Medulla oblongata (tissue), 1 donor: ENCODE data around the gene PRR20G.
A peak's percentile ranks its signal among the peaks of the same experiment; 100 is the strongest.

Source experiments
- DNase-seq: peaks from one replicate; pipeline ENCODE4 v3.0.0-alpha.2; 2015; ENCODE audit errors: extremely low spot score

The PRR20G gene

DNA sequence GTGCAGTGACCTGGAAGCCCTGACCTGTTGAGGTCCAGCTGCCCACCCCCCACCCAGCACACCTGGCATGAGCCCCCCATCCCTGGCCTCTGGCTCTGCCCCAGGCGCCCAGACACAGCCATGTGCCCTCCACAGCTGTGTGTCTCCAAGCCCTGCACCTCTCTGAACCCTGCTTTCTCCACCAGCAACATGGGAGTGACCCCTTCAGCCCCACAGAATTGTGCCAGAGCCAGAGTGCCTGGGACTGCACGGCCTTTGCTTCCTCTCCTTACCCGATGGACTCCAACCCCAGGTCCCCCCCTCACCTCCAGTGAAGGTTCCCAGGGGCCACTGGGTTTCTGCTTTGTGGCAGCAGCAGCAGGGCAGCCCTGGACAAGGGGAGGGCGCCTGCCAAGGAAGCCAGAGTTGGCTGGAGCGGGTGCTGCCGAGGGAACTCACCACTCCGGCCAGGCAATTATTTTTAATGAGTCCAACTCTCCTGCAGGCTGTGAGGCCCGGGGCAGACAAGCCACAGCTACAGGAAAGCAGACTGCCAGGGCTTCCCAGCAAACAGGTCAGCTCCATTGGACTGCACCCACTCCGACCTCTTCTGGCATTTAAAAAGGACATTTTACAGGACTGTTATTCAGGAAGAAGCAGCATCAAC lies 24.1 kb downstream of the PRR20G start:
- peak; percentile 22 for DNase-seq

- DNase-seq = no peak
These were observed 24.8 kb downstream of the PRR20G start for GRCh38 chr3:127263037-127263436.

DNA sequence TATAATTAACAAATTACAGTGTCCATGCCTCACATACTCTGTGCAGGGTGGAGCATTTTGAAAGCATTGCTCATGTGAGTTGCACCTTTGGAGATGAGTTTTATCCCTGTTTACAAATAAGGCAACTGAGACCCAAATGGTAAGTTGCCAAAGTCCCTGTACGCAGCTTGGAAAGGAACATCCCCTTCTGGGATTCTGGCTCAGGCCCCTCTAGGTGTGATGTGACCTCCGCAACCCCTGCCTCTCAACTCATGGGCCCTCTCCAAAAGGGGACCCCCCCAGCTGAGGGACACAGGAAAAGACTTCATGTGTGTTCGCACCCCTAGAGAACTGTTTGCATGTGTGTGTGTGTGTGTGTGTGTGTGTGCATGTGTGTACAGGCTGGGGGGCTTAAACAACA lies 25.3 kb downstream of the PRR20G start:
- no peak for DNase-seq

DNA sequence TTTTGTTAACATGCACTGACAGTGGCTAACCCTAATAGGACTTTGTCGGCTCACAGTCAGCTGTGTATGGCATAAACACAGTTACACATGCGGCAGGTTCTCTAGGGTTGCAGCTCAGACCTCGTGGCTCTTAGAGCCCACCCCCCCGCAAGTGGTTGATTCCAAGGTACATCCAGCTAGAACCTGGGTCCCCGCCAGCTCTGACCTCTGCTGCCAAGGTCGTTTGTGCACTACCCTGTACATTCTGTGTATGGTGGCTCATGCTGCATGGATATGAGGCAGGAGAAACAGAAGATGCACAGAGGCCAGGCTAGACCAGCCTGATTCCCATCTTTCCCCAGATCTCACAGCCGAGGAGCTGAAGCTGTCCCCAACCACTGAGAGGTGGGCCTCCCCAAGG lies 25.9 kb downstream of the PRR20G start:
- DNase-seq = no peak

- DNase-seq = peak; percentile 5
These were observed 26.9 kb downstream of the PRR20G start for GRCh38 chr3:127260826-127261555.

GRCh38 chr3:127260416-127260815 lies 27.4 kb downstream of the PRR20G start:
- DNase-seq = no peak

DNA sequence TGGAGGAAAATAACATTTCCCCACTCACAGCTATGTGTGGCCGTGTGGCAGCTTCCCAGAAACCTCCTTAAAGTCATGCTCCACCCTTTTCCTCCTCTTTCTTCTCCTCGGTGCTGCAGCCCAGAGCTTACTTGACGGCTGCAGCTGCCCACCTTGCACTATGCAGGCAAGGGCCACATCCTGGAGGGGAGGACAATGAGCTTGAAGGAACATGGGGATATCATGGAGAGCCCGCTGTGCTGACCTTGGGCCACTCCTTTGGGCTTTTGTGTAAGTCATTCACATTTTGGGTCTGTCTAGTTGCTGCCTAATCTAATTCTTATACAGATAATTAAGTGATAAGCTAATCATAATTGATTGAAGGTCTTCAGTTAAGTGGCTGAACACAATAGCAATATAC lies 28.0 kb downstream of the PRR20G start:
- DNase-seq = no peak

- no peak for DNase-seq
These were observed 29.1 kb downstream of the PRR20G start for GRCh38 chr3:127258733-127259132.

GRCh38 chr3:127257351-127257750 lies 30.5 kb downstream of the PRR20G start:
- DNase-seq = no peak

- no peak for DNase-seq
These were observed 31.0 kb downstream of the PRR20G start for GRCh38 chr3:127256733-127257271.

GRCh38 chr3:127256138-127256537 lies 31.7 kb downstream of the PRR20G start:
- no peak for DNase-seq

- DNase-seq = no peak
These were observed 32.3 kb downstream of the PRR20G start for GRCh38 chr3:127255516-127255915.

GRCh38 chr3:127254730-127255129 lies 33.1 kb downstream of the PRR20G start:
- DNase-seq = peak; percentile 26

DNA sequence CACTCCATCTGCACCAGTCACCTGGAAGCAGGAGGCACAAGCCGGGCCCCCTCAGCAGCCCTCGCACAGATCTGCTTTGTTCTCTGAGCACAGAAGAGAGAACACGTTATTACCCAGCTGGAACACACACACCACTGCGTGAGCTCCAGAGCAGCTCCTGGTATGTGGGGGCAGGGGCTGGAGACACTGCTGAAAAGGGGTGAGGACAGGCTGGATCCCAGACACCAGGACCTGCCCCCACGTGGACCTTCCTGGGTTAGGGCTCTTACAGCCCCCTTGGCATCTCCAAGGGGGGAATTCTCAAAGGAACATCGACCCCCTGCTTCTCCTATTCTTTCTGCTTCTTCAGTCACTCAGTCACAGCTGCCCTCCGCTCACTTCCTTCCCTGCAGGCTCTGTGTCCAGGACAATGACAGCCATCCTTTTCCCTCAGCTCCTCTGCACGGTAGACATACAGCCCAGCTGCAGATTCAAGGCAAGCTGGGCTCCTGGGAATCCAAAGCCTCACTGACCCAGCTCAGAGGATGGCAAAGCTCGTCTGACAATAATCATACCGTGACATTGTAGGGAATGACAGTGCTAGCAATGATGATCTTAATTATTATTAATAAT lies 33.7 kb downstream of the PRR20G start:
- no peak for DNase-seq

GRCh38 chr3:127253491-127253890 lies 34.4 kb downstream of the PRR20G start:
- DNase-seq = no peak

- no peak for DNase-seq
These were observed 35.4 kb downstream of the PRR20G start for GRCh38 chr3:127252446-127252845.

DNA sequence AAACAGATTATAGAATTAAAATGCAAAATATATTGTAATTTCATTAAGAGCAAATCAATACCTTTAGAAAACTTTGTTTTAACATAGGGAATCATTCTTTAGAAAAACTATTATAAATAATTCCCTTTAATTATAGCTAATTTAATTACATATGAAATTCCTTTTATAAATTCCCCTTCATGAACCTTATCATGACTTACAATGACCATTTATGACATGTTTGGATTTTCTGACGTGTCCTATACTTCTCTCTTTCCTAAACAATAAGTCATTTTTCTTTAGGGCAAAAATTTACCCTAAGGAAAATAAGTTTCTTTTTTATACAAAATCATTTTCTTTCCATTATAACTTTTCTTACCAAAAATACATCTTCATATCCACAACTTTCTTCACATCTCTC lies 37.8 kb downstream of the PRR20G start:
- DNase-seq = no peak

GRCh38 chr3:127247292-127247691 lies 40.6 kb downstream of the PRR20G start:
- DNase-seq = no peak

DNA sequence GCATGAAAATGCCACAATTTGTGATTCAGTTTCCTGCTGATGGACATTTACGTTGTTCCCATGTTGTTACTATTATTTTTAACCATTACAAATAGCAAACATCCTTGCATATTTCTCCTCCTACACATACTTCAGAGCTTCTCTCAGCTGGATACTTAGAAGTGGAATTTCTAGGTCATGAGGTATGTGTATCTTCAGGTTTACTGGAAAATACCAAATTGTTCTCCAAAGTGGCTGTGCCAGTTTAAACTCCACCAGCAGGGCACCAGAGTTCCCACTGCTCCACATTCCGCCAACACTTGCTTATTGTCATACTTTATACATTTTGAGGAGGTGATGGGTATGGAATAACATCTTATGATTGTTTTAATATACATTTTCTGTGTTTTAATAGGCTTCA lies 49.2 kb downstream of the PRR20G start:
- DNase-seq = no peak

DNA sequence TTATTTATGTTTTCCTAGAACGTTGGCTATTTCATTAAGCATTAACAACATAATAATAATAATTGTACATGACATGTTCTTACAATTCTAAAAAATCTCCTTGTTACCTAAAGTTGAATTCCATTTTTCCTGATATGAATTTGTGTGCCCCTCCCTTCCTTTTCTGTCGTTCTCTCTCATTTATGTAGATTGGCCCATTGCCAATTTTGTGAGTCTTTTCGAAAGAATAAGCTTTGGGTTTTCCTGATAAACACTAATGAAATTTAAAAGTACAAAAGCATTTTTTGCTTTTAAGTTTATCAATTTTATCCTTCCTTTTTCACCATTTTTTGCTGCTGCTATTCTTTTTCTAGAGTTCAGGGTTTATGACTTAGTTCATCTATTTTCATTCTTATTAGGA lies 50.0 kb downstream of the PRR20G start:
- DNase-seq = no peak

- DNase-seq = no peak
These were observed 52.1 kb downstream of the PRR20G start for GRCh38 chr3:127235706-127236105.

GRCh38 chr3:127234778-127235177 lies 53.1 kb downstream of the PRR20G start:
- no peak for DNase-seq
